ENCODE results near the gene LTBR. TPM values are rescaled to one million over a fixed set of nuclear protein-coding genes. Genes with fewer than 3 reads are reported as not detected.

LTBR gene
- total and polyA plus RNA-seq, 2 donors (not counting 1 experiment from before 2014, with no cell fraction given) = 1.1 TPM; not detected in 1

DNA sequence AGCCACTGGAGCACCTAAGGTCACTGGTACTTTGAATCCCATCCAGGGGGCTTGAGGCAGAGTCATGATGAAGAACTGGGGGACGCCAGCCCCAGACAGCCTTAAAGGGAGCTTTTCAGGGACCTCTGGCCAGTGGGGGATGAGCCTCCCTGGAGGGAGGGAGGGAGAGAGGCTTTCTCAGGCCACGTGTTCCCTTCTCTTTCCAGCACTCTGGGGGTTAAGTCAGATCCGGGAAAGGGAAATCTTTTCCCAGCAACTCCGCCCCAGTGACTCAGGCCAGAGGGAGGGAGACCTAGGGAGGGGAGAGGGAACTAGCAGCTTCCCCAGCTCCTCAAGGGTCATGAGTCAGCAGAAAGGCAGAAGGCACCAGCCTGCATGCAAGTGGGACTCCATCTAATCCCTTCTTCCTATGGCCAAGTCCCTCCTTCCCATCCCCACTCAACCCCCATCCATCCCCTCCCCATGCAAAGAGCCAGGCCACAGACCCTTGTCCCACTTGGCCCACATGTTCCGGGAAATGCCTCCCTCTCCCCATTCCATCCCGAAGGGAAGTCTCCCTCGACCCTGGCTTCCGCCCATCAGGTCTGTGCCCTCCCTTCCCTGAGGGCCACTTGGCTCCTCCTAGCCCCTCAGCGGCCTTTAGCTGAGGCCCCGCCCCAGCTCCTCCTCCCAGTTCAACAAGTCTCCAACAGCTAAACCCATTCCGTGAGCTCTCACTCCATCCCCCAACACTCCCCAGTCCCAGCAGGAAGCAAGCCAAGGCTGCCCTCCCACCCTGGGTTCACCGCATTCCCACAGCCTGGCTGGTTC, 47.7 kb upstream of the LTBR start:
- Histone ChIP-seq H4K20me1 (ENCODE audit: control insufficient read depth, insufficient read depth, low read length, poor library complexity, severe bottlenecking) (peaks cover 13% of the 10 kb centered on the region), H3K79me2 (ENCODE audit: control insufficient read depth, insufficient read depth, low read length) (no peaks in the 10 kb centered on the region), H3K9me3 (ENCODE audit: control extremely low read depth in 1 of 3, control insufficient read depth in 2 of 3, insufficient read depth in 1 of 3, low read length in 2 of 3) (peaks cover 0 to 26% (median 0%) of the 10 kb centered on the region in 3 donors), H2AFZ (ENCODE audit: insufficient read depth, low read depth, low read length, poor library complexity, severe bottlenecking) (peak overlapping the region; percentile 19), H3K4me2 (replicated peaks; ENCODE audit: low read depth, low read length, poor library complexity, severe bottlenecking) (peak overlapping the region; percentile 70), H3K4me3 (ENCODE audit: control extremely low read depth in 1 of 5, extremely low read depth in 1 of 5, insufficient read depth in 1 of 5, low read depth in 2 of 5, low read length in 4 of 5) (peak overlapping the region in 2 of 5 experiments; percentile 34 to 40), H3K9ac (ENCODE audit: low read length) (peak overlapping the region; percentile 32), H3K27me3 (replicated peaks in 1 of 4; ENCODE audit: control extremely low read depth in 1 of 4, control insufficient read depth in 3 of 4, insufficient read depth in 4 of 4, low read length in 3 of 4) (peaks cover 0 to 100% (median 60%) of the 10 kb centered on the region in 4 experiments), H3K4me1 (ENCODE audit: control insufficient read depth in 2 of 2, insufficient read depth in 2 of 2, low read length in 2 of 2) (peaks cover 53 to 54% of the 10 kb centered on the region in 2 donors), H3K27ac (ENCODE audit: low read length in 2 of 2) (no peak overlapping the region), H3K36me3 (replicated peaks in 1 of 2; ENCODE audit: control extremely low read depth in 1 of 2, control insufficient read depth in 1 of 2, extremely low read depth in 1 of 2, insufficient read depth in 2 of 2, low read length in 1 of 2) (no peaks in the 10 kb centered on the region)
- Mint-ChIP-seq H3K27ac (no peak overlapping the region), H3K9me3 (ENCODE audit: insufficient read depth) (no peaks in the 10 kb centered on the region), H3K4me1 (peaks cover 5% of the 10 kb centered on the region), H3K4me3 (peak overlapping the region; percentile 66), H3K27me3 (peaks cover 47% of the 10 kb centered on the region)
- POLR2A ChIA-PET = no interaction called here
- TF ChIP-seq EZH2 (IDR thresholded peaks at IDR 0.05; ENCODE audit: borderline replicate concordance, insufficient read depth, low read depth, low read length, poor library complexity, severe bottlenecking) (no peak), CTCF (IDR thresholded peaks at IDR 0.05) (no peak)
- CTCF ChIA-PET = interaction anchor here (1.1 to 1.6 kb wide), 3 partner anchors 16 to 87 kb away, joined by 3 to 4 read pairs (median 3); no protein-coding TSS in a partner anchor
- 8% methylated on average over 9 of the region's 12 CpGs for WGBS (ENCODE audit: insufficient coverage)
- DNase-seq = no peak
- intact Hi-C loops (cut with micrococcal nuclease) = loop anchor here (5.0 to 10.0 kb wide), 2 partner anchors 34 to 129 kb away; no protein-coding TSS in a partner anchor
- ATAC-seq (ENCODE audit: low read depth) = no peak
